H1 (cell line): ENCODE measurements around the gene SMAD1. TPM values are rescaled to one million over a fixed set of nuclear protein-coding genes. Genes with fewer than 3 reads are reported as not detected.

Source experiments
- CTCF ChIA-PET: fragments of 300-600 bp; sonication (Branson Sonifier 250); formaldehyde crosslinking; loops from one replicate; lab custom pipeline; 2021; ENCODE audit not compliant: partially characterized antibody; lab: Charles Lee
- POLR2A ChIA-PET: fragments of 300-600 bp; sonication (Branson Sonifier 250); formaldehyde crosslinking; loops from one replicate; lab custom pipeline; 2021; ENCODE audit warnings: inconsistent platforms; ENCODE audit not compliant: partially characterized antibody; lab: Charles Lee
- DNase-seq, 2 experiments: peaks; one replicate each; pipeline versions ENCODE4 v3.0.0 to v3.0.0-alpha.2; 2010 to 2022; ENCODE audit warnings: low spot score in 2 of 2, low read depth in 1 of 2, mixed read lengths in 1 of 2
- FAIRE-seq: peaks from 2 replicates; lab custom pipeline; 2011; peaks lifted over from hg19 to GRCh38; lab: Jason Lieb, UNC
- H2AFZ ChIP-seq: 2 replicates; pipeline ENCODE4 v1.8.1; 2012; ENCODE audit warnings: low read length, inconsistent platforms
- H2AK5ac ChIP-seq: 2 replicates; pipeline ENCODE4 v1.6.1; 2013; ENCODE audit warnings: low read depth, low read length
- H2BK120ac ChIP-seq: replicated peaks from 2 replicates; pipeline ENCODE3; 2013; ENCODE audit warnings: low read depth, low read length, inconsistent platforms
- H2BK12ac ChIP-seq: 2 replicates; pipeline ENCODE4 v1.6.1; 2013; ENCODE audit warnings: low read depth, low read length
- H2BK15ac ChIP-seq: 2 replicates; pipeline ENCODE4 v1.6.1; 2013; ENCODE audit warnings: low read length
- H2BK20ac ChIP-seq: 2 replicates; pipeline ENCODE4 v1.6.1; 2013; ENCODE audit warnings: low read length
- H2BK5ac ChIP-seq: 2 replicates; pipeline ENCODE4 v1.6.1; 2013; ENCODE audit warnings: low read depth, low read length
- H3K14ac ChIP-seq: 2 replicates; pipeline ENCODE4 v1.6.1; 2013; ENCODE audit warnings: inconsistent platforms; ENCODE audit not compliant: insufficient read length
- H3K18ac ChIP-seq: 2 replicates; pipeline ENCODE4 v1.6.1; 2013; ENCODE audit warnings: low read length; ENCODE audit errors: extremely low read depth
- H3K23ac ChIP-seq: 2 replicates; pipeline ENCODE4 v1.6.1; 2013; ENCODE audit warnings: inconsistent platforms; ENCODE audit not compliant: insufficient read length
- H3K23me2 ChIP-seq: 2 replicates; pipeline ENCODE4 v1.6.1; 2013; ENCODE audit warnings: low read depth, low read length
- H3K27ac ChIP-seq: 2 replicates; pipeline ENCODE4 v1.6.1; 2011; ENCODE audit warnings: low read depth, low read length, inconsistent platforms
- H3K27me3 ChIP-seq, 4 experiments: replicated peaks in 1 of 4; 1 replicate in 1 of 4; 2 replicates in 3 of 4; pipeline versions ENCODE4 v1.6.1 to v1.8.1; 2011 to 2013; ENCODE audit warnings: low read length in 3 of 4, mild to moderate bottlenecking in 3 of 4, inconsistent platforms in 2 of 4, mixed read lengths in 2 of 4, moderate library complexity in 1 of 4; ENCODE audit not compliant: control insufficient read depth in 3 of 4, insufficient read depth in 3 of 4; ENCODE audit errors: extremely low read depth in 1 of 4
- H3K36me3 ChIP-seq, 4 experiments: 2 replicates each; pipeline versions ENCODE4 v1.6.1 to v1.8.1; 2011 to 2013; ENCODE audit warnings: mild to moderate bottlenecking in 4 of 4, low read length in 3 of 4, moderate library complexity in 2 of 4, control low read depth in 1 of 4, inconsistent platforms in 1 of 4; ENCODE audit not compliant: insufficient read depth in 4 of 4, control insufficient read depth in 2 of 4
- H3K4ac ChIP-seq: replicated peaks from 2 replicates; pipeline ENCODE3; 2013; ENCODE audit warnings: low read length, low read depth, mixed read lengths, inconsistent platforms; ENCODE audit not compliant: insufficient read length
- H3K4me1 ChIP-seq, 4 experiments: replicated peaks in 1 of 4; 1 replicate in 1 of 4; 2 replicates in 3 of 4; pipeline versions ENCODE4 v1.6.1 to v1.8.1; 2011 to 2013; ENCODE audit warnings: low read length in 3 of 4, inconsistent platforms in 2 of 4, mixed read lengths in 1 of 4; ENCODE audit not compliant: insufficient read depth in 4 of 4, control insufficient read depth in 3 of 4
- H3K4me2 ChIP-seq, 2 experiments: 2 replicates each; pipeline versions ENCODE4 v1.6.1 to v1.8.1; 2011 to 2013; ENCODE audit warnings: low read depth in 2 of 2, low read length in 2 of 2, control low read depth in 1 of 2, inconsistent platforms in 1 of 2, mild to moderate bottlenecking in 1 of 2; ENCODE audit not compliant: insufficient read depth in 1 of 2
- H3K4me3 ChIP-seq, 4 experiments: fragments of 200-600, 300-600 bp in 1 of 4; sonication (generic), shearing (Covaris generic), sonication (Bioruptor Twin) in 1 of 4; 2 replicates each; pipeline versions ENCODE4 v1.5.1 to v1.8.1; 2011 to 2016; ENCODE audit warnings: low read length in 4 of 4, low read depth in 3 of 4, control low read depth in 2 of 4, inconsistent platforms in 2 of 4, mild to moderate bottlenecking in 2 of 4, mixed read lengths in 1 of 4, moderate library complexity in 1 of 4; ENCODE audit not compliant: insufficient read depth in 2 of 4; ENCODE audit errors: extremely low read depth in 1 of 4
- H3K56ac ChIP-seq: replicated peaks from 2 replicates; pipeline ENCODE3; 2013; ENCODE audit warnings: low read depth, mild to moderate bottlenecking, mixed read lengths, low read length, inconsistent platforms; ENCODE audit not compliant: insufficient read length
- H3K79me1 ChIP-seq: 2 replicates; pipeline ENCODE4 v1.6.1; 2013; ENCODE audit warnings: low read depth, low read length, control low read depth
- H3K79me2 ChIP-seq, 2 experiments: 2 replicates each; pipeline versions ENCODE4 v1.6.1 to v1.8.1; 2012 to 2013; ENCODE audit warnings: low read length in 2 of 2, mild to moderate bottlenecking in 2 of 2, inconsistent platforms in 1 of 2; ENCODE audit not compliant: insufficient read depth in 2 of 2, control insufficient read depth in 1 of 2
- H3K9ac ChIP-seq, 4 experiments: replicated peaks in 1 of 4; 1 replicate in 1 of 4; 2 replicates in 3 of 4; pipeline versions ENCODE4 v1.6.1 to v1.8.1; 2011 to 2013; ENCODE audit warnings: low read depth in 3 of 4, low read length in 3 of 4, control low read depth in 2 of 4, mild to moderate bottlenecking in 2 of 4, moderate library complexity in 2 of 4, inconsistent platforms in 1 of 4; ENCODE audit errors: extremely low read depth in 1 of 4
- H3K9me3 ChIP-seq, 2 experiments: 2 replicates each; pipeline versions ENCODE4 v1.6.1 to v1.8.1; 2012 to 2013; ENCODE audit warnings: mild to moderate bottlenecking in 2 of 2, moderate library complexity in 2 of 2, control low read depth in 1 of 2, inconsistent platforms in 1 of 2, low read depth in 1 of 2, low read length in 1 of 2, mixed read lengths in 1 of 2; ENCODE audit not compliant: insufficient read depth in 2 of 2
- H4K20me1 ChIP-seq, 2 experiments: replicated peaks in 1 of 2; 2 replicates each; pipeline versions ENCODE3 to v1.8.1; 2011 to 2013; ENCODE audit warnings: inconsistent platforms in 2 of 2, low read length in 2 of 2, mild to moderate bottlenecking in 1 of 2; ENCODE audit not compliant: insufficient read depth in 2 of 2, control insufficient read depth in 1 of 2
- H4K5ac ChIP-seq: 2 replicates; pipeline ENCODE4 v1.6.1; 2013; ENCODE audit warnings: low read length, low read depth, mixed read lengths, inconsistent platforms; ENCODE audit not compliant: insufficient read length
- H4K8ac ChIP-seq: 2 replicates; pipeline ENCODE4 v1.8.0; 2013; ENCODE audit warnings: mild to moderate bottlenecking, moderate library complexity, low read length, inconsistent platforms; ENCODE audit not compliant: insufficient read depth; ENCODE audit errors: extremely low read depth
- H4K91ac ChIP-seq: replicated peaks from 2 replicates; pipeline ENCODE3; 2013; ENCODE audit warnings: low read length, mixed read lengths, inconsistent platforms; ENCODE audit not compliant: insufficient read length
- CBX8 ChIP-seq: fragments of 300-800, 300-1000 bp; sonication (generic); IDR thresholded peaks from 2 replicates; pipeline ENCODE4 v1.7.1; 2016; ENCODE audit warnings: low read depth, low read length, borderline replicate concordance
- CTBP2 ChIP-seq: IDR thresholded peaks from 2 replicates; pipeline ENCODE4 v1.7.0; 2011; ENCODE audit warnings: borderline replicate concordance, mild to moderate bottlenecking, moderate library complexity, mixed read lengths, low read length; ENCODE audit not compliant: insufficient read depth, insufficient read length
- JUN ChIP-seq: IDR thresholded peaks from 2 replicates; pipeline ENCODE4 v1.6.1; 2011; ENCODE audit warnings: low read depth, mild to moderate bottlenecking, improper control_type of control experiment, low read length
- NRF1 ChIP-seq: IDR thresholded peaks from 2 replicates; pipeline ENCODE4 v1.6.1; 2011; ENCODE audit warnings: mild to moderate bottlenecking, low read depth, low read length, improper control_type of control experiment
- PHF8 ChIP-seq: fragments of 200-600 bp; sonication (generic); conservative IDR thresholded peaks from 2 replicates; pipeline ENCODE4 v1.7.1; 2012; ENCODE audit warnings: low read depth, mild to moderate bottlenecking, inconsistent platforms, low read length, moderate library complexity
- RBBP5 ChIP-seq: IDR thresholded peaks from 2 replicates; pipeline ENCODE4 v1.7.1; 2012; ENCODE audit warnings: low read depth, mild to moderate bottlenecking, inconsistent platforms, low read length, moderate library complexity, borderline replicate concordance
- SRF ChIP-seq: IDR thresholded peaks from 2 replicates; pipeline ENCODE4 v1.6.1; 2011; ENCODE audit warnings: mild to moderate bottlenecking, low read depth, low read length, moderate library complexity
- TAF1 ChIP-seq: IDR thresholded peaks from 2 replicates; pipeline ENCODE4 v1.6.1; 2011; ENCODE audit warnings: mild to moderate bottlenecking, low read depth, low read length
- whole genome bisulfite sequencing, 2 experiments: shearing (Covaris generic) in 1 of 2; methylation state at CpG; one replicate each; pipeline versions ENCODE4 v1.1.6 to v1.1.7; 2013 to 2015; ENCODE audit warnings: low lambda C conversion rate in 2 of 2, mixed read lengths in 2 of 2, inconsistent platforms in 1 of 2, low coverage in 1 of 2, missing lambda C conversion rate in 1 of 2; ENCODE audit not compliant: insufficient replicate concordance in 2 of 2, insufficient coverage in 1 of 2, insufficient read length in 1 of 2; ENCODE audit errors: extremely low coverage in 1 of 2, missing lambda C conversion rate in 1 of 2; 5-methylcytosine and 5-hydroxymethylcytosine counted together
- polyA plus RNA-seq, 7 experiments: library from polyadenylated mRNA; depleted of rRNA in 3 of 7; stranded (reverse) in 5 of 7; unstranded in 2 of 7; fragments of >200 nt in 5 of 7; fragments of 200-250 nt in 2 of 7; gene quantifications; 1 replicate in 5 of 7; 2 replicates in 1 of 7; 4 replicates in 1 of 7; pipeline versions ENCODE4 v1.2.1 to v1.2.3, GENCODE V29; 2011 to 2013; ENCODE audit warnings: missing spikeins in 2 of 7, mixed read lengths in 2 of 7
- total RNA-seq: library from RNA; stranded (reverse); fragmentation: NEBNext Ultra II Directional; extraction: Animal tissue kit (Norgen Biotek cat#: 25700); gene quantifications from 2 replicates; pipeline ENCODE4 v1.2.1, GENCODE V29; 2021

SMAD1 gene
- total and polyA plus RNA-seq, 2 of the 8 experiments (the other 6 are each of a cell fraction or from before 2014, with no cell fraction given) = 22.6 to 25.3 TPM

- Histone ChIP-seq H4K20me1 (no peaks in the 10 kb centered on the region), H3K27me3 (no peaks in the 10 kb centered on the region), H3K27ac (no peak overlapping the region), H2BK5ac (no peak overlapping the region), H2BK120ac (no peak overlapping the region), H3K23ac (no peak overlapping the region), H2BK20ac (no peak overlapping the region), H3K9me3 (no peaks in the 10 kb centered on the region), H3K9ac (no peak overlapping the region), H4K91ac (no peak overlapping the region), H3K79me1 (no peaks in the 10 kb centered on the region; the same call in 1 of the 2 replicates), H2AK5ac (no peak overlapping the region), H3K18ac (no peak overlapping the region), H3K56ac (no peak overlapping the region), H2BK15ac (no peak overlapping the region), H3K79me2 (peaks cover 0 to 77% of the 10 kb centered on the region in 2 experiments; a peak in 2 of 4 replicates), H4K5ac (no peak overlapping the region), H3K14ac (no peak overlapping the region), H3K36me3 (no peaks in the 10 kb centered on the region; a peak in 1 of 8 replicates), H2AFZ (no peak overlapping the region), H3K23me2 (no peaks in the 10 kb centered on the region), H3K4me3 (no peak overlapping the region), H4K8ac (no peak overlapping the region), H3K4me1 (peaks cover 0 to 3% (median 0%) of the 10 kb centered on the region in 4 experiments; a peak in 2 of 7 replicates), H3K4ac (no peak overlapping the region), H2BK12ac (no peak overlapping the region), H3K4me2 (no peak overlapping the region)
- 95% methylated on average over 1 of the region's 1 CpG; no CpG with 5 or more reads in 1 of the 2 experiments for WGBS, 2 experiments
- FAIRE-seq (no peak), DNase-seq (no peak)
- CTCF ChIA-PET = no interaction called here
- TF ChIP-seq SRF (no peak), JUN (no peak), PHF8 (no peak), NRF1 (no peak), CBX8 (no peak), RBBP5 (no peak), CTBP2 (no peak), TAF1 (no peak)
- POLR2A ChIA-PET = no interaction called here
Measured at GRCh38 chr4:145490361-145490760, 8.7 kb downstream of the SMAD1 start.
